TTC549 (cell line): ENCODE data around the gene CTIF.

Experiments
- FAIRE-seq: peaks from 2 replicates; lab custom pipeline; 2012; peaks lifted over from hg19 to GRCh38; lab: Jason Lieb, UNC

The CTIF gene

DNA sequence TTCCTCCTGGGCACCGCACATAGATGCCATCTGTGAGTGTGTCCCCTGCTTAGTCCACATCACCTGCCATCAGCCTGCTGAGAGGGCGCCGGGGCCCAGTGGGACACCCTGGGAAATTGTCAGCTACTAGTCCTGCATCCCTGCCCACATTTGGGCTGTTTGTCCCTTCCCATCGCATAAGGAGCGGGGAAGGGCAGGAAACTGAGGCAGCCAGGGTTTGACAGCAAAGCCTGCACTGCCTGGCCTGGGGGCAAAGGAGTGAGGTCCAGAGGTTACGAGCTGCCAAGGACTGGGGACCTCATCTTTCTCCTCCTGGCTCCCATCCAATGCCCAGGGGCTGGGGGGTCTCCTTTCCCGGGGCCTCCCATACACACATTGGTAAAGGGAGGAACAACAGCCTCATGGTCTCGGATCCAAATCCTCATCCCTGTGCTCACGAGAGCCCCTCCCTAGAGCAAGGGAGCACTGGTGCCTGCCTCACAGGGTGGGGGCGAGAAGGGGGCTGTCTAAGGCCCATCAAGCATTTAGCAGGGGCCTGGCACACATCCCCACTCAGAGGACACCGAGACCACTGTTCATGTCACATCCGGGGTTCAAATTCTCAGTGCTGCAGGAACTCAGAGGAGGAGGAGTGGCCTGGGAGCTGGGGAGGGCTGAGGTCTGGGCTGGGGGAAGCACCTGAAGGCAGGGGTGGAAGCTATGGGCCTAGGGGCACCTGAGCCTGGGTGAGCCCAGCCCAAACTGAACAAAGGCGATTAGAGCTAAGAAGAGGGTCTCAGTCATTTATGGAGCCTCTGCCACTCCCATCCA is 298.2 kb downstream of the CTIF start:
- FAIRE-seq: no peak

DNA sequence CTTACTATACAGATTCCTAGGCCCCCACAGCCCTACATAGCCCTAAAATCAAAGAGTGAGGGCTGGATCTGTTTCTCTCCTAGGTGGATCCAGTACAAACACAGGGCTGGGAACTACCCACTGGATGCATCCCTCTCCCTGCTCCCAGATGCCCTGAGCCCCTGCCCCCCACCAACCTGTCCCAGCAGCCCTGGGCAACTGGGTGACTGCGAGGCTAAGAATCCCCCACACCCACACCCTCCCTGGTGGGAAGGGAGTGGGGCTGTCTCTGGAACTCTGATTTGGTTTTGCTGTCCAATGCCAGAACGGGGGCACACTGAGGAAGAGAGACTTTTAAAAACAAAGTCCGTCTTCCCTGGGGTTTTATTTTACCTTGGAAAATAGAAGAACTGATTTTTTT is 298.8 kb downstream of the CTIF start:
- no peak for FAIRE-seq

DNA sequence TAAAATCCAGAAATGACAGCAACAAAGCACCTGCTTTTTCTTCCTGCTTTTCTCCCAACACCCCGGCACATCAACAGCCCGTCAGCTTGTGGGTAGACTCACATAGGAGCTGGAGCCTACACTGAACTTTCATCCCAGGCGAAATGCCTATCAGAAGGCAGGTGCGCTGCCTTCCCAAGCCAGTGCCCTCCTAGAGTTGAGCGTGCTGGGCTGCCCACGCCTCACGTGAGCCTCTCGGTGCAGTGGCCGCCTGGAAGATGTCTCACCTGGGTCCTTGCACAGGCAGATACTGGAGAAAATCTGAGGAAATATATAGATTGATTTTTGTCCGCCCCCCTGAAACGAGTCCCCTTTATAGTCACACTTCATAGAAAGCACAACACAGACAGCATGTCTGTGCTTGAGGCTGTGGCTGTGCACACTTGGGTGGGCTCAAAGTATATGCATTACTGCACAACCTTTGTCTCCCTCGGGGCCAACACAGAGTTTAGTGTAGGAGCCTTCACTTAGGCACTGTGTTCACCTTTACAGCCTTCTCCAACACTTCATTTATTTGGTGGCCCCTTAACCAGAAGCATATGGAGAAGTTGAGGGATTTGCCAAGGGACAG is 299.4 kb downstream of the CTIF start:
- FAIRE-seq: no peak

DNA sequence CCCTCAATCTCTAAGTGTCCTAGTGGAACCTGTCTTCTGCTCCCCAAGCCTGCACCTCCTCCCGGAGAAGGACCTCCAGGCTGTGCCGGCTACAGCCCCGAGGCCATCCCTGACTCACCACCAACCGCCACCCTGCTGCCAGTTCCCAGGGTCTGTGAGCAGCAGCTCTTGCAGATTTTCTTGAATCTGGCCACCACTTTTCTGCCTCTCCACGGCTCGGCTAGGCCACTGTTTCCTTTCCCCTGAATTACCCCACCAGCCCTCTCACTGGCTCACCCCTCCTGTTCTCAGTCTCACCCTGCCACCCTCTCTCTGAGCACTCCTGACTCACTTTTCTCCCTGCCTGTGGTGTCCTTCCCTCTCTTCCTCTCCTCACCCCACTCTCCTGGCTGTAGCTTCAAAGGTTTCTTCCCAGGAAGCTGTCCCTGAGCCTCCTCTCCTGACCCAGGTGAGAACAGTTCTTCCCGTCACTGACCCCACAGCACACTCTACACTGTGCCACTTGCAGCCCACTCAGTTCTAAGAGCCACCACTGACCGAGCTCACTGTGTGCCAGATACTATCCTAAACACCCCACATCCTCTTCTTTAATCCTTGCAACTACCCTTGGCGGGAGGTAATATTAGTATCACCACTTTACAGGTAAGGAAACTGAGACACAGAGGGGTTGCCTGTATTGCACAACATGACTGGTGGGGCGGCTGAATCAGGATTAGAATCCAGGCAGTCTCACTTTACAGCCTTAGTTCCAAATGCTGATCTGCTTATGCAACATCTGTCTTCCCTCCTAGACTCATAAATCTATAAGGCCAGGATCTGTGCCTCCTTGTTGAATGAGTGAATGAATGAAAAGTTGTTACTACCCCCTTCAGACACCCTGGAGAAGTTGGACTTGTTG is 300.3 kb downstream of the CTIF start:
- no peak for FAIRE-seq

DNA sequence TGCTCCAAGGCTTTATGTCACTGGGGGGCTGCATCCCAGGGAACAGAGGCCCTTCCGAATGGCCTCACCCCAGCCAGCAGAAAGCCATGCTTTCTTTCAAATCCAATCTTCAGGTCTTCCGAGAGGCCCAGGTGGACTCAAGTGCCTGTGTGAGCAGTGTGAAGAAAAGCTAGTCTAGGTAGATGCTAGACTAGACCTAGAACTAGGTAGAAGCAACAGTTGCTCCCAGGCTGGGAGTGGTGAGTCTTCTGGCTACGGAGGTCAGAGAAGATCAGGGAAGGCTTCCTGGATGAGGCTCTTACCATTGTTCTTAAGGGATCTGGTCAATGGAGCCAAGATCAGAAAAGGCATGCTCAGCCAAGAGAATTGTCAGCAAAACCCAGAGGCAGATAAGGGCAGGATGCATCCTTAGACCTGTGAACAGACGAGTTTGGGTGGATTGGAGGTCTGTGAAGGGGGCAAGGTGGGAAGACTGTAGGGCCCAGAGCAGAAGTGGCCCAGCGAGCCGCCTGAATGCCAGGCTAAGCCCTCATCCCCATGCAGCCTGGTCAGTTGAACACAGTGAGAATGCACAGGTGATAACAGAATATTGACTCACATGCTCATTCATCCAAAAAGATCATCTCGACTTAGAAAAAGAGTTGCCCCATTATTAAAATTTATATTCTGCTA is 301.1 kb downstream of the CTIF start:
- FAIRE-seq: no peak

DNA sequence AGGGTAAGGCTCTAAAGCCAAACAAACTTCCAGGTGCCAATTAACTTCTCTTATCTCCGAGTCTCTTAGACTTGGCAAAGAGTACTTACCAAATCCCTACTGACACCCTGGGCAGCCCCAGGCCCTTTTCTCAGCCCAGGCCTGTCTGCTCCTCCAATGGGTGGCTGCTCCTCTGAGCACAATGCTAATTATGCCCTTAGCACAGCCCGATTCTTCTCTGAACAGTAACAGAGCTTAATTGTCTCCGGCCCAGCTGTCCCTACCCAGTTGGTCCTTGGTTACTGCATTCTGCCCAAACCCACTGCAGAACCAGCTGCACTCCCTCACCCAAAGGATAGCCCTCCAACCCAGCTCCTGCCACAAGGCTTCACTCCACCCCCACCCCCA is 301.7 kb downstream of the CTIF start:
- FAIRE-seq: no peak

DNA sequence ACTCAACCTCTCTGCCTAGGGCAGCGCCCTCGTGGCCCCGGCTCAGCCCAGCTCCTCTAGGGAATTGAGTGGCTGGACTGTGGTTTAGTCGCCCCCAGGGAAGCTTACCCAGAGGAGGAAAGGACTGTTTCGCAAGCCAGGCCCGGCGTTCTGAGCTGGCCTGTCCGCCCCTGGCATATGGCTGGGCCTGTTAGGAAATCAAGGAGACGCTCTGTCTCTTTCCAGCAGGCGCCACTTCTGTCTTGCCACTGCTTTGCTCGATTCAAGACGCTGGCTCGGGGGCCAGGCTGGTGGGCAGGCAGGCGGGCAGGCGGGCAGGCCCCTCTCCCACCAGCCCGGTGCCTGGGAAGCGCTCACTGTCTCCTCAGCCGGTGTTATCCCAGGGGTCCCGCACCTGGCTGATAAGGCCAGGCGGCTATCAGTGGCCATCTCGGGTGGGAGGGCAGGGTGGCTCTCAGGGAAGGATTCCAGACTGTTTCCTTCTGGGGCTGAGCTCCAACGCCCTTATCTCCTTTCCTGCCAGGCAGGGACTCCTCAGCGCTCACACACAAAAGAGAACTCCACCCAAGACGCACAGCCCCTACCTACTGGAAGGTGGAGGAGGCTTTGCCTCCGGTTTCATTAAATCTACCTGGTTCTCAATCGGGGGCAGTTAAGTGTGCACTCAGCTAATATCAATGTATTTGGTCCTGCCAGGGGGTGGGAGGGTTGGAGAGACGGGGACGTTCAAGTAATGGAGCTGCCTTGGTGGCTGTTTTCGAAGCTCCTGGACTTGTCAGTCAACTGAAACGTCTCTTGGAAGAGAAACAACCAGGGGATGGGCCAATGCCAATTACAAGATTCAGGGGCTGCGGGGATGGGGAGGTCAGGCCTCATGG is 302.8 kb downstream of the CTIF start:
- FAIRE-seq: no peak

DNA sequence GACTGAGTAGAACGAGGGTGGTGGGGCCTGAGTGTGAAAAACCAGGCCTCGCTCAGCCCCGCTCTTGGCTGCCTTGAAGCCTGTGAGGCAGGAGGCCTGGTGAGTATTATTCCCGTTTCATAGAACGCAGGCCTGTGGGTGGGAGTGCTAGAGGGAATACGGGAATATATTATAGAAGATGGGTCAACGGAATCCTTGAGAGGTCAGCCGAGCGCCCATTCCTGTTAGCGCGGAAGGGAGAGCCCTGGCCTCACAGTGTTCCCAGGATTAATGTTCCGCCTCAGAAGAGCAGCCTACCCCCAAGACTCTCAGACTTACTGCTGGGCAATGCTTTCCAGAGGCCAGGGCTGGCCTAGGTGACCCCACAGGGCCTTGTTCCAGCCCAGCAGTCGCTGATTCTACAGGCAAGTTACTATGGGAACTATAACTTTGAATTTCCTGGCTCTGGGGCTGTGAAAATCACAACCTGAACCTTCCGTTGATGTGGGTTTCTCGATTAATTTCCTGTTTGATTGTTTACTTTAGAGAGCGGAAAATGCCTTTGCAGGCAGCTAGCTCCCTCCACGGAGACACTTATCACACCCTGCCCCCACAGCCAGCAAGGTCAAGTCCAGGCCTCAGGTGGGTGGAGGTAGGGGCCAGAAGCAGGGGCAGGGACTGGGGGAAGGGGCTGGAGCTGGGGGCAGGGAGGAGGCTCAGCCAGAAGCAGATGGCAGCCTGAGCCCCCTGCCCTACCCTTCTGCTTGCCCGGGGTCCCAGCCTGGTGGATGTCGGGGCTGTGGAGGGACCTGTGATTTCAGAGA is 303.6 kb downstream of the CTIF start:
- no peak for FAIRE-seq

DNA sequence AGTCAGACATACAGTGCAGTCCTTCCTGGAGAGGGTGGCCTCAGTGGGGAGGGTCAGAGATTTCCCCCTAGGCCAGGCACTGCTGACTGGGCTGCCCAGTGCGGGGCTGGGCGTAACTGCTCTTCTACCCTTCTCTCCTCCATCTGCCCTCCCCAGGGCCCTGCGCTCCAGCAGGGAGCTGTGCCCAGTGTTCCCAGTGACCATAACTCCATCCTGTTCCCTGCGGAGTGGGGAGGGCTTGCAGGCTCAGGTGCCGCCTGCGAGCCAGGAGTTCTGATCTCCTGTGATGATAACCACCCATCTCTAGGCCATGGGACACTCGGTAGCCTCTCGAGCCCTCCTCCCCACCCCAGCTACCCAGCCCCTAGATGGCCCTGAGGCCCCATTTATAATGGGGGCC is 304.3 kb downstream of the CTIF start:
- no peak for FAIRE-seq

DNA sequence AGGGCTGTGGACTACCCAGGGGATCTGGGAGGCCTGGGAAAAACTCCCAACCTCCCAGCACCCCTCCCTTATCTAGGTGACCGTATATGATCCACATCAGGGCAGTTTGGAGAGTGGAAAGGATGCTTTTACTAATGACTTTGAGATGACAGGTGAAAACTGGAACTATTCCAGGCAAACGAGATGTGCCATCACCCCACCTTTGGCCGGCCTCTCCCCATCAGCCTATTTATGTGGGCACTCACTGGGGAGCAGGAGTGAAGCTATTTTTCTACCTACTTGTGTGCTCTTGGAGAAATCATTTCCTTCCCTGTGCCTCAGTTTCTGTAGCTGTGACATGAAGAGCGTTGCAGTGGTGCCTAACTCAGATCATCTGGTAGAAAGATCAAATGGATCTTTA is 304.8 kb downstream of the CTIF start:
- FAIRE-seq: no peak

DNA sequence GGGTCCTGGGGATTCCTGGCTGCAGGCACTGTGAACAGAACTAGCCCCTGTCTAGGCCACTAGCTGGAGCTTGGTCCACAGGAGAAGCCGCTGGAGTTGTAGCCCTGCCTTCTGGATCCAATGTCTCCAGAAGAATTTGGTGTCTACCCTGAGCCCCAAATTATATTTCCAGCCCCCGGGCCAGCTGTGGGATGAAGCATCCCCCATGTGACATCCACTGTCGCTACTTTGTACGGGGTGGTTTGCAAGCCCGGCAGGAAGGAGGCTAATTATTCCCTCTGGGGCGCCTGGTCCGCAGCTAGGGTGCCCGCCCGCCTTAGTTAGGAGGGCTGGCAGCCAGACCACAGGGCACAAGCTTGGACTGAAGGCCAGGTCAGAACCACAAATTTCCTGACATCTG is 305.4 kb downstream of the CTIF start:
- no peak for FAIRE-seq

DNA sequence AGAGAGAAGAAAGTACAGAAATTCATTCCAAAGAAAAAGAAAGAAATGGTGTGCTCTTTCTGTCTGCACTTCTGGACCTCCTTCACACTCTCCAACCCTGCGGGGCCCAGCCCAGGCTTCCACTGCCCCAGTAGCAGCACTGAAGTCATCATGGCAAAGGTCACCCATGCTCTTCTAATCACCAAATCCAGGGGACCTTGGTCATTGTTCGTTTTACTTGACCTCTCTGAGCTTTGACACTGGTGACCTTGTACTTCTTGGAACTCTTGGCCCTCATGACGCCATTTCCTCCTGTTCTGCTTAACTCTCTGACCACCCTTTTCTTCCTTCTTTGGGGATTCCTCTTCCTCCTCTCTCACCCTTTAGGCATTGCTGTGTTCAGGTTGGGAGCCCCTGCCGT is 306.3 kb downstream of the CTIF start:
- FAIRE-seq: no peak

DNA sequence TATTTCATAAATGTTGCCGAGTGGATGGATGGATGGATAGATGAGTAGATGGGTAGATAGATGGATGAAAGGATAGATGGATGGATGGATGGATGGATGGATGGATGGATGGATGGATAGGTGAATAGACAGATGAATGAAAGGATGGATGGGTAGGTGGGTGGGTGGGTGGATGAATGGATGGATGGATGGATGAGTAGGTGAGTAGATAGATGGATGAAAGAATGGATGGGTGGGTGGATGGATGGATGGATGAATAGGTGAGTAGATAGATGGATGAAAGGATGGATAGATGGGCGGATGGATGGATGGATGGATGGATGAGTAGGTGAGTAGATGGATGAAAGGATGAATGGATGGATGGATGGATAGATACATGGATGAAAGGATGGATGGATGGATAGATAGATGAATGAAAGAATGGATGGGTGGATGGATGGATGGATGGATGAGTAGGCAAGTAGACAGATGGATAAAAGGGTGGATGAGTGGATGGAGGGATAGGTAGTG is 307.6 kb downstream of the CTIF start:
- FAIRE-seq: no peak

DNA sequence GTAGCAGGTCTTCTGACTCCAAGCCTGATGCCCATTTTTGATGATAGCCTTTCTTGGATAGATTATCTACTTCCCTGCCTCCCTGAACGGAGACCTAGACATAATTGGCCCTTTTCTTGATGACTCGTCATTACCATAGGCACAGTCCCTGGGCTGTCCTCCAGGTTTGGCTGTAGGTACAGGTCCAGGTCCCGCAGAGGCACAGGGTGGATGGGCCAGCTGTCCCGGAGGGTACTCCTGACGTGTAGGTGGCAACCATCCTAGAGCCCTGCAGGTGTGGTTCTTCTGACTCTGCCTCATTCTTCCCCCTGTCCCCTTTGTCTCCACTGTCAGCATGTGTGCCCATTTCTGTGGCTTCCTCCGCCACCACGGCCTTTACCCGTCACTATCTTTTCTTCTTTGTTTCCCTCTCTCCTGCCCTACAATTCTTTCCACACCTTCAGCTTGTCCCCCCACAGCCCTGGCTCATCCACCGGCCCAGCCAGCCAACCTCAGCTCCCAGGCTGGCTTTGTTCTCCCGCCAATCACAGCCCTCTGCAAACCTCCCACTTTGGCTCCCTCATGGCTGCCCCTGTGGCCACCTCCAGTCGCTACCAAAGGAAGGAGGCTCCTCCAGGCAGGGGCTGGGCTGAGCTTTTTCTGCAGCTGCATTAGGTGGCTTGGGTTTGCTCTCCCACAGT is 309.1 kb downstream of the CTIF start:
- FAIRE-seq: no peak

DNA sequence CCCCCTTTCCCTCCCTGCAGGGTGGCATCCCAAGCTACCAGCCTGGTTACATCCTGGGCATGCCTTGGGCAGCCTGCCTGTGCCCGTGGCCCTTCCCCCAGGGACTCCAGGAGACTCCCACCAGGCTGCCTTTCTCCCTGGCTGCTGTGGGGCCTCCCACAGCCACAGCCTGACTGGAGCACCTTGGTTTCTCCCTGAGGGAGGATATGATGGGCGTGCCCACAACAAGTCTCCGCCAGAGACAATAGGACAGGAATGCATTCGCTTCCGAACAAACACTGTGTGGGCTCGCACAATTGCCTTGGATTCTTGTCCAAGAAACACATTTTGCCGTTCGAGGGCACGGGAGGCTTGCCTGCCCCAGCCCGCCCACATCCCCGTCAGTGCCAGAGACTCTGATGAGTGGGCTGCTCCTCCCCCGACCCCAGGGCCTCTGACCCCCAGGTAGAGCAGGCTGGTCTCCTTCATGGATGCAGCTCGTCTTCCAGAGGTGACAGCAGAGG is 309.9 kb downstream of the CTIF start:
- no peak for FAIRE-seq

DNA sequence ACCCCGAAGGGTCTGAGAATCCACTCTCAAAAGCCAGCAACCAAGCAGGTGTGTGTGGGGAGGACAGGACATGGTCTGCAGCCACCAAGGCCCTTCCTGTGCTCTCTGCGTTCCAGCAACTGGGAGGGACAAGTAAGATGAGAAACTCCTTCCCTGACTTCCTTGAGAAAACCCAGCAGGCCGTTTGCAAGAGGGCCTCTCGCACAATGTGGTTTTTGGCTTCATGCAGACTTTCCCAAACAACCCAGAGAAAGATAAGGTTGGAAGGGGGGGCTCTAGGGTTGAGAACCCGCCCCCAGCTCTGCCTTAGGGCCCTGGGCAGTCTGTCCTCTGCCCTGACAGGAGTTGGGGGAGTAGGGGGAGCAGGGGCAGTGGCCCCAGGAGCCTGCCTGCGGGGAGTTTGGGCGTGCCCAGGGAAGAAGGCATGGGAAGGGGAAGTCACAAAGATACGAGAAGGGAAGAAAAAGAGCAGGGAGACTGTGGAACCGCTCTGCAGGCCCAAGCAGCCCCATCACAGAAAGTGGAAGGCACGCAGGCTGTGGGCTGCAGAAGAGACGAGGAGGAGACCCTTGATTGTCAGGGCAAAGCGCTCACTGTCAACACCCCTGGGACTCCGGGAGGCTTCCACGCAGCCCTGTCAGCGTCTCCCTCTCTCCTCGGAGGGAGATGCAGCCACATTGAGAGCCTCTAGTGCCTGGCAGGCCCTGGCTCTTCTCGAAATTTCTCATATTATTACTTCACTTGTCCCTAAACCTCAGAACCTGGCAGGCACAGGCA is 312.2 kb downstream of the CTIF start:
- FAIRE-seq: no peak

DNA sequence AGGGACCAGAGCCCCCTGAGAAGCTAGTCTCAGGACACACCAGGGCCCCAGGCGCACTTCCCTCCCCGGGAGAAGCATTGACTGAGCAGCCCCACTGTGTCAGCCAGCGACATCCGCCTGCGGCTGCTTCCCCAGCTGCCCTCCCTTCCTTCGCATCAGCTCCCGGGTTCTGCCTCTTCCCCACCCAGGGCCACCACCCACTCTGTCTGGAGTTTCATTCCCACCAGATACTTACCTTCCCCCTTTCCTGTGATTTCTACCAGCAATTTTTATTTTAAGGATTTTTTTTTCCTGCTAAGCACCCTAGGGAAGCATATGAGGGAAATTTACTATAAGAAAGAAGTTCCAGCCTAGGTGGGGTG is 312.7 kb downstream of the CTIF start:
- FAIRE-seq: no peak

DNA sequence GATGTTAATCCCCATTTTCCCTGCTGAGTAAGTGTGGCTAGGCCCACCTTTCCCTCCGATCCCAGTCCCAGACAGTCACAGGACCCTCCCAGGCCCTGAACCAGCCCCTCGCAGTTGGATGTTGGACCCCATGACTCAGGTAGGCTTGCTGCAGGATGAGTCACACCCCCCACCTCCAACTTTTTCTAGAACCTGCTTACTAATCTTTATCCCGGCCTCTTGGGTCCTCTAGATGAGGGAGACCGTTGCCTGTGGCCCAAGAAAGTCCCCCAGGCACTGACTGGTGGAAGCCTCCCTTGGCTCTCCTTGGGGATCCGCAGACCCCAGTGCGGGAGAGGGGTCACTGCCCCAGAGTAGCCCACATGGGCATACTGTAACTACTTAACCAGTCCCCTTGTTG is 313.5 kb downstream of the CTIF start:
- no peak for FAIRE-seq

DNA sequence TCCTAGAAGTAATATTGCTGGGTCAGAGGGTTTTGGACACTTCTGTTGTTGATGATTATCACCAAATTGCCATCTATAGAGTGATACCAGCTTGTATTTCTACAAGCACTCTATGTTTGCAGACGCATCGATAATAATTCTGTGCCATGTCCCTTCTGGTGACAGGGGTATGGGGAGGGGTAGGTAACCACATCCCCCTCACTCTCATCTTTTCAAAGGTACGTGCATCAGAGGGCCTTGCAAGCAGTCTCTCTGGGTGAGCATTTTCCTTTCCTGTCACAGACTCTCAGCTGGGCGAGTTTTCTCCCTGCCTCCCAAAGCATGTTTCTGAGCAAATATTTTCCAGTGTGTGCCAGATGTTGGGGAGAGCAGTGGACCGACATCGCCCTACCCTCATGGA is 314.0 kb downstream of the CTIF start:
- FAIRE-seq: no peak
